Ectodermal cell (in vitro differentiated cells): ENCODE measurements around the gene PAX9.
"Not testable (repeated sequence)": the region's sequence is repeated elsewhere in the genome, so short reads cannot be mapped to it uniquely, and the experiment has no call there.

Experiments used
- H3K27ac ChIP-seq: 2 replicates; pipeline ENCODE4 v1.7.0; 2013; ENCODE audit warnings: mild to moderate bottlenecking, low read depth, low read length; ENCODE audit not compliant: insufficient read depth, poor library complexity, severe bottlenecking
- H3K27me3 ChIP-seq: 2 replicates; pipeline ENCODE4 v1.7.0; 2013; ENCODE audit warnings: mild to moderate bottlenecking, low read length; ENCODE audit not compliant: insufficient read depth, control insufficient read depth, poor library complexity, severe bottlenecking
- H3K36me3 ChIP-seq: one replicate; pipeline ENCODE4 v1.7.0; 2013; ENCODE audit warnings: low read length; ENCODE audit not compliant: control insufficient read depth, insufficient read depth
- H3K4me1 ChIP-seq: one replicate; pipeline ENCODE4 v1.7.0; 2013; ENCODE audit warnings: low read length; ENCODE audit not compliant: control insufficient read depth, insufficient read depth
- H3K4me3 ChIP-seq: 2 replicates; pipeline ENCODE4 v1.7.0; 2013; ENCODE audit warnings: low read depth, low read length, control low read depth; ENCODE audit not compliant: insufficient read depth
- H3K9me3 ChIP-seq: 2 replicates; pipeline ENCODE4 v1.7.0; 2013; ENCODE audit warnings: mild to moderate bottlenecking, low read length, moderate library complexity; ENCODE audit not compliant: control insufficient read depth
- WGBS, 2 experiments: methylation state at CpG; one replicate each; pipeline ENCODE4 v1.1.7; 2013; ENCODE audit warnings: missing lambda C conversion rate in 2 of 2; 5-methylcytosine and 5-hydroxymethylcytosine counted together

The PAX9 gene

GRCh38 chr14:36675581-36675980 is 13.9 kb downstream of the PAX9 start:
- no peak overlapping the region for H3K4me3 ChIP-seq
- H3K27me3 ChIP-seq, result peaks cover 24% of the 10 kb centered on the region
- 64 to 77% methylated on average over 6 of the region's 6 CpGs for WGBS, 2 experiments

GRCh38 chr14:36676236-36676635 is 14.6 kb downstream of the PAX9 start:
- peaks cover 17% of the 10 kb centered on the region for H3K27me3 ChIP-seq
- no peak overlapping the region for H3K4me3 ChIP-seq

More at GRCh38 chr14:36675581-36675980, 13.9 kb downstream of the PAX9 start:
- no peak overlapping the region for H3K27ac ChIP-seq
- peaks cover 5% of the 10 kb centered on the region for H3K4me1 ChIP-seq
- no peaks in the 10 kb centered on the region for H3K9me3 ChIP-seq
- H3K36me3 ChIP-seq, result no peaks in the 10 kb centered on the region

DNA sequence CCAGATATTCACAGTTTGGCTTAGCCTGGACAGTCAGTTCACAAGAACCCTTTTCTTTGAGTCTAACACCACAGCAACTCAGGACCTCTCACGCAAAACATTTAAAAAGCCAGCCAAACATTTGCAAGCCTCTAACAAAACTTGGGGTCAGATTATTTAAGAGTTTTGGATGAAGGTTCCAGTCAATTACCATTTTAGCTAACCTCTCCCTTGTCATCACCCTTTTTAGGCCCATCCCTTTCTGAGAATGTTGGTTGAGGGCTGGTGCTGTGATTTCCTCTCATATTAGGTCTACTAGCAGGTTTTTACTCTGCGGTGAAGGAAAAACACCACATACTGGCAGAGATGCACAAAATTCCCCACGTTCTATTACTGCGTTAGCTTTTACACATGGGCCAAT is 20.7 kb downstream of the PAX9 start:
- no peaks in the 10 kb centered on the region for H3K36me3 ChIP-seq
- H3K4me3 ChIP-seq, result no peak overlapping the region
- no peak overlapping the region for H3K27ac ChIP-seq
- H3K9me3 ChIP-seq, result no peaks in the 10 kb centered on the region
- no peaks in the 10 kb centered on the region for H3K4me1 ChIP-seq
- 96 to 99% methylated on average over 4 of the region's 4 CpGs for WGBS, 2 experiments
- no peaks in the 10 kb centered on the region for H3K27me3 ChIP-seq

More at GRCh38 chr14:36676236-36676635, 14.6 kb downstream of the PAX9 start:
- H3K27ac ChIP-seq, result no peak overlapping the region
- WGBS, 2 experiments, result 3 to 6% methylated on average over 10 of the region's 10 CpGs
- H3K4me1 ChIP-seq, result peaks cover 5% of the 10 kb centered on the region
- H3K9me3 ChIP-seq, result no peaks in the 10 kb centered on the region
- no peaks in the 10 kb centered on the region for H3K36me3 ChIP-seq

DNA sequence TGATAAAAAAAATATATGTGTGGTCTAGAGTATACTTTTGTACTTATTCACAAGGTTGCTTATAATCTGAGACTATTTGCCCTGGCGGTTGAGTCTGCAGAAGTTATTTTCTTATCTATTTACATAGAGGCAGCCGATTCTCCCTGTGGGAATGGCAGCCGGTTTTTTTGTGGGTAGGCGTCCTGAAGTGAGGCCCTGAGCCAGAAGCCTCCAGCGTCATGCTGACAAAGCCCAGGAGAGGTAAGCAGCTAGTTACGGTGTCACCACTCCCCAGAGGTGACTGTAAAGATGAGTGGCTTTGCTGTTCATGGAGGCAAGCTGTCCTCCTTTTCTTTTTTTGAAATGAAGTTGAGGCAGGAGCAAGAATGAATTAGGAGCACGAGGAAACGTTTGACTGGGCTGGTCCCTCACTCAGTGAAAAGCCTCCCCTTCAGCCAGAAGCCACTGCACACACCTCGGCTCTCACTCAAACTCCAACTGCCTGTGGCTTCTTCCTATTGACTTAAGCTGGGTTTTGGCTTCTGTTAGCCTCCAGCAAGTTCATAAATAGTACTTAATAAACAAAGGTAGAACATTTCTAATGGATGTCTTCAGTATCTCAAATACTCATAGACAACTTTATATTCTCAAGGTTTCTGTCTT is 21.5 kb downstream of the PAX9 start:
- H3K4me3 ChIP-seq, result no peak overlapping the region
- WGBS, 2 experiments, result 62 to 71% methylated on average over 9 of the region's 9 CpGs
- no peaks in the 10 kb centered on the region for H3K36me3 ChIP-seq
- H3K9me3 ChIP-seq, result no peaks in the 10 kb centered on the region
- H3K27me3 ChIP-seq, result no peaks in the 10 kb centered on the region
- H3K27ac ChIP-seq, result no peak overlapping the region
- H3K4me1 ChIP-seq, result no peaks in the 10 kb centered on the region

DNA sequence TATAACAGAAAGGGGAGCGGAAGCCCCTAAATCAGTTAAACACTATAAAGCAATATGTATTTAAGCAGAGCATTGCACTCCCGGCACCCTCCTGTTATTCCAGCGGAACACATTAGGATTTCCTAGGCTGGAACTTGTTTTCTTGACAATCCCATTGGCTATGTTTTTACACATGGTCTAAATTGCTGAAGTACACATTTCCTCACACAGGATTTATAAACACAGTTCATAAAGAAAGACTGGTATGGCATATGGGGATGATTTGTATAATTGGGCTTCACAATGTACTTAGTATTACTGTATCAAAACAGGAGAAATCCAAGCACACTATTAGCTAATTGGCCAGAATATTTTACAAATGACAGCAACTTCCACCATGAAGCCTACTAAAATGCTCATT is 23.3 kb downstream of the PAX9 start:
- Histone ChIP-seq H3K36me3 (no peaks in the 10 kb centered on the region), H3K4me1 (no peaks in the 10 kb centered on the region), H3K9me3 (no peaks in the 10 kb centered on the region), H3K27ac (no peak overlapping the region), H3K4me3 (no peak overlapping the region), H3K27me3 (no peaks in the 10 kb centered on the region)
- WGBS, 2 experiments, result 93 to 96% methylated on average over 3 of the region's 3 CpGs

- Histone ChIP-seq H3K4me3 (no peak overlapping the region), H3K36me3 (no peaks in the 10 kb centered on the region), H3K9me3 (no peaks in the 10 kb centered on the region), H3K27ac (no peak overlapping the region), H3K4me1 (no peaks in the 10 kb centered on the region), H3K27me3 (no peaks in the 10 kb centered on the region)
- 71 to 84% methylated on average over 1 of the region's 1 CpG for WGBS, 2 experiments
Measured at GRCh38 chr14:36690311-36691040, 28.8 kb downstream of the PAX9 start.

DNA sequence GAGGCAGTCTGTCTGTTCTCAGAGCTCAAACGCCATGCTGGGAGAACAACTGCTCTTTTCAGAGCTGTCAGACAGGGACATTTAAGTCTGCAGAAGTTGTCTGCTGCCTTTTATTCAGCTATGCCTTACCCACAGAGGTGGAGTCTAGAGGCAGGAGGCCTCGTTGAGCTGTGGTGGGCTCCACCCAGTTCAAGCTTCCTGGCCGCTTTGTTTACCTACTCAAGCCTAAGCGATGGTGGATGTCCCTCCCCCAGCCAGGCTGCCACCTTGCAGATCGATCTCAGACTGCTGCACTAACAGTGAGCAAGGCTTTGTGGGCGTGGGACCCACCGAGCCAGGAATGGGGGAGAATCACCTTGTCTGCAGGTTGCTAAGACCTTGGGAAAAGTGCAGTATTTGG is 37.8 kb downstream of the PAX9 start:
- H3K36me3 ChIP-seq, H3K4me1 ChIP-seq, H3K27me3 ChIP-seq, H3K27ac ChIP-seq, H3K9me3 ChIP-seq, H3K4me3 ChIP-seq: not testable (repeated sequence)
- 83 to 86% methylated on average over 7 of the region's 7 CpGs for WGBS, 2 experiments

- Histone ChIP-seq H3K27me3 (no peaks in the 10 kb centered on the region), H3K27ac (no peak overlapping the region), H3K4me3 (no peak overlapping the region), H3K36me3 (no peaks in the 10 kb centered on the region), H3K4me1 (no peaks in the 10 kb centered on the region), H3K9me3 (no peaks in the 10 kb centered on the region)
- WGBS, 2 experiments, result 88 to 98% methylated on average over 1 of the region's 1 CpG
Measured at GRCh38 chr14:36700651-36701050, 39.0 kb downstream of the PAX9 start.

- H3K9me3 ChIP-seq, result no peaks in the 10 kb centered on the region
- 79% methylated on average over 1 of the region's 1 CpG; no CpG with 5 or more reads in 1 of the 2 experiments for WGBS, 2 experiments
- H3K4me3 ChIP-seq, result no peak overlapping the region
- H3K4me1 ChIP-seq, result no peaks in the 10 kb centered on the region
- no peaks in the 10 kb centered on the region for H3K27me3 ChIP-seq
- no peak overlapping the region for H3K27ac ChIP-seq
- H3K36me3 ChIP-seq, result no peaks in the 10 kb centered on the region
Measured at GRCh38 chr14:36701132-36701531, 39.5 kb downstream of the PAX9 start.

- Histone ChIP-seq H3K36me3 (no peaks in the 10 kb centered on the region), H3K27ac (no peak overlapping the region), H3K4me1 (no peaks in the 10 kb centered on the region), H3K9me3 (no peaks in the 10 kb centered on the region), H3K27me3 (no peaks in the 10 kb centered on the region), H3K4me3 (no peak overlapping the region)
- WGBS, 2 experiments, result 95 to 100% methylated on average over 1 of the region's 2 CpGs
Measured at GRCh38 chr14:36702474-36702873, 40.8 kb downstream of the PAX9 start.
